HFFc6 (cell line): Measurements from ENCODE around the gene C1QB. TPM values are rescaled to one million over a fixed set of nuclear protein-coding genes. Genes with fewer than 3 reads are reported as not detected.
A peak's percentile ranks its signal among the peaks of the same experiment; 100 is the strongest.

Experiments
- DNase-seq: peaks from one replicate; pipeline ENCODE4 v3.0.0-alpha.2; 2018
- H3K27ac Mint-ChIP-seq: 2 replicates; pipeline ENCODE4 v1.8.0; 2020; ENCODE audit warnings: mild to moderate bottlenecking, mixed read lengths
- H3K27me3 Mint-ChIP-seq: 2 replicates; pipeline ENCODE4 v1.8.0; 2021; ENCODE audit warnings: mild to moderate bottlenecking, moderate library complexity, mixed read lengths; ENCODE audit not compliant: insufficient read depth
- H3K36me3 Mint-ChIP-seq: 2 replicates; pipeline ENCODE4 v1.8.0; 2021; ENCODE audit warnings: low read depth, mixed read lengths
- H3K4me1 Mint-ChIP-seq: 2 replicates; pipeline ENCODE4 v1.8.0; 2020; ENCODE audit warnings: low read depth, mixed read lengths
- H3K4me3 Mint-ChIP-seq: 2 replicates; pipeline ENCODE4 v1.8.0; 2020; ENCODE audit warnings: mild to moderate bottlenecking, moderate library complexity, mixed read lengths
- H3K9me3 Mint-ChIP-seq: 2 replicates; pipeline ENCODE4 v1.8.0; 2020; ENCODE audit warnings: mild to moderate bottlenecking, mixed read lengths
- total RNA-seq, 6 experiments: library from RNA; stranded (reverse); fragmentation: NEBNext Ultra II Directional; extraction: Animal tissue kit (Norgen Biotek cat#: 25700); gene quantifications; 2 replicates in 1 of 6; 3 replicates in 5 of 6; pipeline ENCODE4 v1.2.3, GENCODE V29; 2021
- TF ChIP-seq, protein P1 (sequence below): fragments of 200-600 bp; sonication (generic); IDR thresholded peaks from 2 replicates; pipeline ENCODE4 v1.5.0; 2021; ENCODE audit warnings: antibody characterized with exemption, mild to moderate bottlenecking

Gene C1QB
- total RNA-seq, 6 experiments from 2014 or later = not detected

DNA sequence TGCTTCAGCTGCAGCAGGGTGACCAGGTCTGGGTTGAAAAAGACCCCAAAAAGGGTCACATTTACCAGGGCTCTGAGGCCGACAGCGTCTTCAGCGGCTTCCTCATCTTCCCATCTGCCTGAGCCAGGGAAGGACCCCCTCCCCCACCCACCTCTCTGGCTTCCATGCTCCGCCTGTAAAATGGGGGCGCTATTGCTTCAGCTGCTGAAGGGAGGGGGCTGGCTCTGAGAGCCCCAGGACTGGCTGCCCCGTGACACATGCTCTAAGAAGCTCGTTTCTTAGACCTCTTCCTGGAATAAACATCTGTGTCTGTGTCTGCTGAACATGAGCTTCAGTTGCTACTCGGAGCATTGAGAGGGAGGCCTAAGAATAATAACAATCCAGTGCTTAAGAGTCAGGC lies 13.8 kb upstream of the C1QB start:
- Mint-ChIP-seq H3K27ac (no peak overlapping the region), H3K4me1 (no peaks in the 10 kb centered on the region), H3K9me3 (no peaks in the 10 kb centered on the region), H3K4me3 (no peak overlapping the region), H3K36me3 (no peaks in the 10 kb centered on the region), H3K27me3 (peaks cover 12% of the 10 kb centered on the region)
- DNase-seq = peak; percentile 58
- TF ChIP-seq, protein P1, sequence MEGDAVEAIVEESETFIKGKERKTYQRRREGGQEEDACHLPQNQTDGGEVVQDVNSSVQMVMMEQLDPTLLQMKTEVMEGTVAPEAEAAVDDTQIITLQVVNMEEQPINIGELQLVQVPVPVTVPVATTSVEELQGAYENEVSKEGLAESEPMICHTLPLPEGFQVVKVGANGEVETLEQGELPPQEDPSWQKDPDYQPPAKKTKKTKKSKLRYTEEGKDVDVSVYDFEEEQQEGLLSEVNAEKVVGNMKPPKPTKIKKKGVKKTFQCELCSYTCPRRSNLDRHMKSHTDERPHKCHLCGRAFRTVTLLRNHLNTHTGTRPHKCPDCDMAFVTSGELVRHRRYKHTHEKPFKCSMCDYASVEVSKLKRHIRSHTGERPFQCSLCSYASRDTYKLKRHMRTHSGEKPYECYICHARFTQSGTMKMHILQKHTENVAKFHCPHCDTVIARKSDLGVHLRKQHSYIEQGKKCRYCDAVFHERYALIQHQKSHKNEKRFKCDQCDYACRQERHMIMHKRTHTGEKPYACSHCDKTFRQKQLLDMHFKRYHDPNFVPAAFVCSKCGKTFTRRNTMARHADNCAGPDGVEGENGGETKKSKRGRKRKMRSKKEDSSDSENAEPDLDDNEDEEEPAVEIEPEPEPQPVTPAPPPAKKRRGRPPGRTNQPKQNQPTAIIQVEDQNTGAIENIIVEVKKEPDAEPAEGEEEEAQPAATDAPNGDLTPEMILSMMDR = peak; percentile 63

DNA sequence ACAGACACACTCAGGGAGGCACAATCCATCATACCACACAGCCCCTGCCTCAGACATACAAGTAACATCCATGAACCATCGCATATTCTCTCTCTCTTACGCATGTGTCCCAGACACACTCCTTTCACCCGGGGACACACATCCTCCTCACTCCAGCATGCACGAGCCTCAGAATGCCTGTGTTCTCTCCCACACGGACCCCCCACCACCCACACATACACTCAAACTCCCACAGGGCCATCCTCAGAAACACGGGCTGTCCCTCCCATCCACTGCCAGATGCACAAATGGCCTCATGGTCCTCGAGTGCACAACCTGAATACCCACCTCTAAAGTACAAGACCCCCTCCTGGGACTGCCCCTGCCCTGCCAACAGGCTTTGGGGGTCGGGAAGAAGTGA lies 11.8 kb upstream of the C1QB start:
- Mint-ChIP-seq H3K27ac (no peak overlapping the region), H3K4me1 (no peaks in the 10 kb centered on the region), H3K9me3 (no peaks in the 10 kb centered on the region), H3K36me3 (no peaks in the 10 kb centered on the region), H3K4me3 (no peak overlapping the region), H3K27me3 (peaks cover 21% of the 10 kb centered on the region)
- DNase-seq = no peak
- TF ChIP-seq, protein P1 = no peak

DNA sequence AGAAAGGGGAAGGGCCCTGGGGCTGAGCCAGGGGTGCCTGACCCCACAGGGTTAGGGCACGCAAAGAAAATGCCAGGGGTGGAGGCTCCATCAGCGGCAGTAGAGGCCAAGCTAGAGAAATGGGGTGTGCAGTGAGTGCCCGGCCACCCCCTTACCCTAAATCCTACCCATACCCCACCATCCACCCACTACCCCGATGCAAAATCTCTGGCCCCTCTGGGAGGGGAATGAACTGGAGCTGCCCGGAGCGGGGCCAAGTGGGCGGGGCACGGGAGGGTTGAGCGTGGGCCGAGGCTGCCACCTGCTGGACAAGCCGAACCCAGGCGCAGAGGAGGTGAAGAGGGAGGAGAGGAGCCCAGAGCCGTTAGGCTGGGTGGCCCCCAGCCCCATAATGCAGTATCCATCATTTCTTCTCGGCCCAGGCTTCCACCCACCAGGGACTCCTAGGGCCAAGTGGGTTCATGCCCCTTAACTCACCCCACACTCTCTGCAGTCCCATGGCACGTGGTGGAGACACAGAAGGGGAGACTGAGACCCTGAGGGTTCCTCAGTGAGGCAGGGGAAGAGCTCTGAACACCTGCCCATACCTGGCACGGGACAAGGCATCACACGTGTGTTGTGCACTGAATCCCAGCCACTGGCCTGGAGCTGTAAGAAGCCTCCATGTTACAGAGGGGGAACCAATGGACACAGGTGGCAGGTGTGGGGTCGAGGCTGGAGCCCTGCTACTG lies 11.0 kb upstream of the C1QB start:
- Mint-ChIP-seq H3K4me3 (no peak overlapping the region), H3K36me3 (no peaks in the 10 kb centered on the region), H3K4me1 (no peaks in the 10 kb centered on the region), H3K27me3 (peaks cover 21% of the 10 kb centered on the region), H3K27ac (no peak overlapping the region), H3K9me3 (no peaks in the 10 kb centered on the region)
- DNase-seq = peak; percentile 25
- TF ChIP-seq, protein P1 = peak; percentile 96

DNA sequence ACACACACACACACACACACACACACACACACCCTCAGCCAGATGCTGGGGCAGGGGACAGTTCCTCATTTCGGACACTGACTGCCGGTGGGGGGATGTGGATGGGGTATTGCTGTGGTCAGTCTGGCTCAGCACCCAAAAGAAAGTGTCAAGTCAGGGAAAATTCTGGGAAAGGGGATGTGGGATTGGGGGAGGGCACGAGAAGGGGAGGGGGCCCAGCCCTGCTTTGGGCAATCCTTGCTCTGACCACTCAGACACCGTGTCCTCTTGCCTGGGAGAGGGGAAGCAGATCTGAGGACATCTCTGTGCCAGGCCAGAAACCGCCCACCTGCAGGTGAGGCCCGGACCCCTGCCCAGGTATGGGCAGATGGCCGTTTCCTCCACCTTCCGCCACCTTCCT lies 9.7 kb upstream of the C1QB start, which contains the start of gene C1QC:
TSS of gene C1QC (plus strand) at position 253 of the 400 bp plus-strand sequence. CDS start 391 bp downstream, outside the sequence.
- H3K9me3 Mint-ChIP-seq = no peaks in the 10 kb centered on the region
- H3K36me3 Mint-ChIP-seq = no peaks in the 10 kb centered on the region
- H3K4me1 Mint-ChIP-seq = no peaks in the 10 kb centered on the region
- H3K27ac Mint-ChIP-seq = no peak within 1 kb of the TSS
- TF ChIP-seq, protein P1 = no peak
- H3K27me3 Mint-ChIP-seq = peaks cover 25% of the 10 kb centered on the region
- no peak for DNase-seq
- no peak within 1 kb of the TSS for H3K4me3 Mint-ChIP-seq

DNA sequence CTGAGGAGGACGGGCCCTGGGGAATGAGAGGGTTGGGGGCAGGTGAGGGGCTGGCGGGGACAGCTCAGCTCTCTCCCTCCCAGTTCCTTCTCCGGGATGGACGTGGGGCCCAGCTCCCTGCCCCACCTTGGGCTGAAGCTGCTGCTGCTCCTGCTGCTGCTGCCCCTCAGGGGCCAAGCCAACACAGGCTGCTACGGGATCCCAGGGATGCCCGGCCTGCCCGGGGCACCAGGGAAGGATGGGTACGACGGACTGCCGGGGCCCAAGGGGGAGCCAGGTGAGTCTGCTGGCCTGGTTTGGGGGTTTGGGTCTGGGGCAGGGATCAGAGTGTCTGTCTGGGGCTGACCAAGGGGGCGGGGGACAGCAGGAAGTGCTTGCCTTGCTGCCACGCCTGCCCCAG lies 9.1 kb upstream of the C1QB start:
- no peak overlapping the region for H3K27ac Mint-ChIP-seq
- no peak overlapping the region for H3K4me3 Mint-ChIP-seq
- DNase-seq = no peak
- no peaks in the 10 kb centered on the region for H3K36me3 Mint-ChIP-seq
- H3K4me1 Mint-ChIP-seq = no peaks in the 10 kb centered on the region
- H3K27me3 Mint-ChIP-seq = peaks cover 25% of the 10 kb centered on the region
- TF ChIP-seq, protein P1 = no peak
- H3K9me3 Mint-ChIP-seq = no peaks in the 10 kb centered on the region
